Heart right ventricle (tissue), 16 donors: ENCODE measurements around the gene ZNF493. TPM values are rescaled to one million over a fixed set of nuclear protein-coding genes. Genes with fewer than 3 reads are reported as not detected.

Experiments
- ATAC-seq, 8 donors: fragments of 200-7000 bp; cut with Tn5 transposase; one replicate each; pipeline ENCODE4 v1.9.1; 2020; ENCODE audit warnings: mild to moderate bottlenecking in 8 of 8, moderate library complexity in 8 of 8, moderate number of reproducible peaks in 1 of 8
- DNase-seq, 2 donors: peaks; one replicate each; pipeline ENCODE4 v3.0.0-alpha.2; 2020
- H3K27ac ChIP-seq, 10 donors: fragments of 200-600 bp; sonication (generic) in 2 of 10; one replicate each; pipeline versions ENCODE4 v1.5.0 to v1.8.0; 2020 to 2022; ENCODE audit warnings: mild to moderate bottlenecking in 3 of 10
- H3K27me3 ChIP-seq, 7 donors: fragments of 200-600 bp; one replicate each; pipeline ENCODE4 v1.8.0; 2021 to 2022; ENCODE audit warnings: mild to moderate bottlenecking in 2 of 7
- H3K36me3 ChIP-seq, 9 donors: fragments of 200-600 bp; sonication (generic) in 1 of 9; one replicate each; pipeline versions ENCODE4 v1.5.0 to v1.8.0; 2020 to 2022; ENCODE audit warnings: mild to moderate bottlenecking in 2 of 9
- H3K4me1 ChIP-seq, 9 donors: fragments of 200-600 bp; sonication (generic) in 1 of 9; one replicate each; pipeline versions ENCODE4 v1.5.0 to v1.8.0; 2020 to 2022; ENCODE audit warnings: mild to moderate bottlenecking in 4 of 9
- H3K4me3 ChIP-seq, 10 donors: fragments of 200-600 bp; sonication (generic) in 2 of 10; one replicate each; pipeline versions ENCODE4 v1.5.0 to v1.8.0; 2020 to 2022; ENCODE audit warnings: mild to moderate bottlenecking in 7 of 10, moderate library complexity in 2 of 10
- H3K9me3 ChIP-seq, 11 donors: fragments of 200-600 bp in 10 of 11; sonication (generic) in 2 of 11; one replicate each; pipeline versions ENCODE4 v1.5.0 to v1.8.0; 2013 to 2022; ENCODE audit warnings: mild to moderate bottlenecking in 2 of 11, control low read depth in 1 of 11, moderate library complexity in 1 of 11
- CTCF ChIP-seq, 9 donors: fragments of 200-600 bp; sonication (generic) in 2 of 9; IDR thresholded peaks; one replicate each; pipeline versions ENCODE4 v1.5.0 to v1.8.0; 2021 to 2022; ENCODE audit warnings: antibody characterized with exemption in 9 of 9, mild to moderate bottlenecking in 5 of 9, moderate library complexity in 1 of 9
- WGBS, 2 donors: extraction: QIAGEN DNeasy Blood & Tissue Kit; methylation state at CpG; one replicate each; pipeline ENCODE4 v1.1.7; 2013; ENCODE audit warnings: inconsistent platforms in 1 of 2; 5-methylcytosine and 5-hydroxymethylcytosine counted together
- intact Hi-C, 10 donors: fragments of 100-400 bp; cut with DNase I; formaldehyde crosslinking; loops; one replicate each; pipeline versions ENCODE4 v1.11.1 to v1.14.2; 2022
- polyA plus RNA-seq, 2 donors: library from polyadenylated mRNA; stranded (reverse); fragments of 200-250 nt; gene quantifications; one replicate each; pipeline ENCODE4 v1.2.3, GENCODE V29; 2013
- total RNA-seq, 10 donors: library from RNA; stranded (reverse); fragmentation: NEBNext Ultra II Directional in 3 of 10; extraction: Animal tissue kit (Norgen Biotek cat#: 25700) in 3 of 10; gene quantifications; one replicate each; pipeline versions ENCODE4 v1.2.1 to v1.2.4, GENCODE V29; 2021 to 2023
- donor health status: Arrhythmogenic right ventricular cardiomyopathy.
- donor health status: ischemic (EF 13 %, LVEDD 7.1; RV severe dilation, severe dysfunction).
- donor health status: healthy with polysubstance abuse.
- donor health status: DM: no; HTN: yes; CAD: no.
- donor health status: DM: no; HTN: no; CAD: no.
- donor health status: ischemic (EF 25% LVEDD 6.9; RV normal size, moderate dysfunction).
- donor health status: ischemic (EF 25% LVEDD 5.7; RV mildly dilated, moderate dysfunction).
- donor health status: healthy.
- donor health status: DM: yes; HTN: yes; CAD: no.
- donor health status: Ischemic cardiomyopathy.
- donor health status: ischemic (EF 35%, LVEDD 5.7; RV mildly dilated, moderate dysfunction).
- donor health status: nonischemic (EF 11% LVEDD 7.7; RV severe dilation, severe dysfunction).
- donor health status: DM: yes; HTN: yes; CAD: no.
- donor health status: PGD.
- donor health status: ischemic (EF 29% LVEDD 5.4; RV normal size, mild dysfunction).
- donor health status: nonischemic (EF 23%, LVEDD 6.1; RV moderate dilation, normal function).

Gene ZNF493
- total and polyA plus RNA-seq, 12 donors, result 1.7 to 19.2 (median 10.5) TPM

- intact Hi-C loops, result no loop called here
- ATAC-seq (no peak), DNase-seq (no peak)
- peaks cover 0 to 25% (median 0%) of the 10 kb centered on the region in 11 donors for H3K9me3 ChIP-seq
- no peak for TF ChIP-seq CTCF (IDR thresholded peaks at IDR 0.05)
- H3K27ac ChIP-seq, result no peak overlapping the region
- H3K4me3 ChIP-seq, result no peak overlapping the region
- H3K36me3 ChIP-seq, result peaks cover 0 to 75% (median 42%) of the 10 kb centered on the region in 9 donors
- H3K27me3 ChIP-seq, result no peaks in the 10 kb centered on the region
- peaks cover 0 to 51% (median 32%) of the 10 kb centered on the region in 9 donors for H3K4me1 ChIP-seq
- WGBS, 2 donors, result 39 to 56% methylated on average over 1 of the region's 1 CpG
These were observed 5.5 kb downstream of the ZNF493 start for GRCh38 chr19:21402303-21402985.

GRCh38 chr19:21410166-21410565 is 13.2 kb downstream of the ZNF493 start:
- Histone ChIP-seq H3K4me1 (no peaks in the 10 kb centered on the region), H3K4me3 (no peak overlapping the region), H3K36me3 (peaks cover 0 to 100% (median 75%) of the 10 kb centered on the region in 9 donors), H3K9me3 (peaks cover 0 to 95% (median 0%) of the 10 kb centered on the region in 11 donors), H3K27me3 (no peaks in the 10 kb centered on the region), H3K27ac (no peak overlapping the region)
- no peak for ATAC-seq
- intact Hi-C loops, result no loop called here
- DNase-seq, result no peak
- TF ChIP-seq CTCF (IDR thresholded peaks at IDR 0.05), result no peak
- 85% methylated on average over 1 of the region's 1 CpG for WGBS, 2 donors

GRCh38 chr19:21422244-21422643 is 25.3 kb downstream of the ZNF493 start:
- H3K4me1 ChIP-seq, result no peaks in the 10 kb centered on the region
- DNase-seq (no peak), ATAC-seq (no peak)
- intact Hi-C loops, result no loop called here
- no peak for TF ChIP-seq CTCF (IDR thresholded peaks at IDR 0.05)
- no peak overlapping the region for H3K27ac ChIP-seq
- H3K36me3 ChIP-seq, result peaks cover 0 to 64% (median 22%) of the 10 kb centered on the region in 9 donors
- H3K27me3 ChIP-seq, result no peaks in the 10 kb centered on the region
- H3K9me3 ChIP-seq, result peaks cover 5 to 100% (median 69%) of the 10 kb centered on the region in 11 donors
- H3K4me3 ChIP-seq, result no peak overlapping the region

- no peaks in the 10 kb centered on the region for H3K27me3 ChIP-seq
- no peak for TF ChIP-seq CTCF (IDR thresholded peaks at IDR 0.05)
- H3K4me1 ChIP-seq, result no peaks in the 10 kb centered on the region
- ATAC-seq (no peak), DNase-seq (no peak)
- H3K36me3 ChIP-seq, result peaks cover 0 to 57% (median 22%) of the 10 kb centered on the region in 9 donors
- H3K27ac ChIP-seq, result no peak overlapping the region
- WGBS, 2 donors, result 92 to 100% methylated on average over 1 of the region's 1 CpG
- H3K9me3 ChIP-seq, result peaks cover 5 to 100% (median 77%) of the 10 kb centered on the region in 11 donors
- H3K4me3 ChIP-seq, result no peak overlapping the region
- intact Hi-C loops, result no loop called here
These were observed 26.4 kb downstream of the ZNF493 start for GRCh38 chr19:21423057-21424041.
